ENCODE results near the gene OR5I1. TPM values are rescaled to one million over a fixed set of nuclear protein-coding genes. Genes with fewer than 3 reads are reported as not detected.

OR5I1 gene
- not detected in 5 replicates for total RNA-seq (2022; extraction: Qiagen RNA extraction; ENCODE audit: low read depth)

DNA sequence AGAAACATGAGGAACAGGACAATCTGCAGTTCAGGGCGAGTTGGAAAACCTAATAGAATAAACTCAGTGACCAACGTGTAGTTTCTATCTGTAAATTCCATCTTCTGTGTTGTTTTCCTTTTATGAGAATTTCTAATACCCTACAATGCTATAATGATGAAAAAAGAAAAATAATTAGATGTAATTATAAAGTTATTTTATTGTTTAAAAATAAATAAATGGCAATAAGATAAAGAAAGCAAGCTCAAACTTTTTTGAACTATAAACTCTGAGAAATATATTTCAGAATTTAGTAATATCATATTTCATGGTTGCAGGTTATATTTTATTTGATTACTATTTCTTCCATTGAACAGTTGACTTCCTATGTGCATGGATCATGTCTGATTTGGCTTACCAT lies at the start of gene OR5I1:
TSS of gene OR5I1 (minus strand) at position 101 of the 400 bp plus-strand sequence. CDS start at position 101, 0 bp downstream.

DNA sequence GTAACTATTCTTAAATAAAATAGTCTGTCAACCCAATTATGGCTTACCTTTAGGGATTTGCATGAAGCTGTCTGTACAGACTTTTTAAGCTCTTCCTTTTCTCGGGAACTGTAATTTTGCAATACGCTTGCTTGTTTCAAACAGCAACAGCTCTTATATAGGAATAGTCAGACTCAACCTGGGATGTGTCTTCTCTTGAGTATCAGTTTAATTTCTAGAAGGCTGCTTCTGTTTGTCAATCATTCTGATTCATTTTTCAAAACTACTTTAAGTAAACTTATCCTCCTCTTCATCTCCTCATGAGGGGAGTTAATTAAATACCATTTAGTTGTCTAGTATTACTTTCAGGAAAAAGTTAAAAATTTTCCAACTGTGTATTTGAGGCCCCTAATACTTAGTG lies 33.6 kb upstream of the OR5I1 start, which contains the start of gene OR10AG1:
TSS of gene OR10AG1 (minus strand) at position 101 of the 400 bp plus-strand sequence. CDS start at position 63, 38 bp downstream.

GRCh38 chr11:55914482-55914881 lies 21.7 kb downstream of the OR5I1 start, which contains the start of gene OR5W2:
Gene OR5W2, minus strand, starts transcription at chr11:55914582. Its CDS starts 0 bp downstream, at chr11:55914582.

Other genes with a start within 250 kb of the OR5I1 start
- gene OR5D13, start 163.0 kb downstream of the OR5I1 start, total RNA-seq (2022; extraction: Qiagen RNA extraction; ENCODE audit: low read depth), result not detected in 5 replicates
- gene OR5D14, start 140.8 kb downstream of the OR5I1 start, total RNA-seq (2022; extraction: Qiagen RNA extraction; ENCODE audit: low read depth), result not detected in 5 replicates
- not detected in 5 replicates for gene OR5L1, start 125.0 kb downstream of the OR5I1 start, total RNA-seq (2022; extraction: Qiagen RNA extraction; ENCODE audit: low read depth)
- gene OR5D18, start 116.8 kb downstream of the OR5I1 start, total RNA-seq (2022; extraction: Qiagen RNA extraction; ENCODE audit: low read depth), result not detected in 5 replicates
- gene OR5L2, start 109.2 kb downstream of the OR5I1 start, total RNA-seq (2022; extraction: Qiagen RNA extraction; ENCODE audit: low read depth), result not detected in 5 replicates
- gene OR5D16, start 97.6 kb downstream of the OR5I1 start, total RNA-seq (2022; extraction: Qiagen RNA extraction; ENCODE audit: low read depth), result not detected in 5 replicates
- not detected in 5 replicates for gene TRIM51, start 53.1 kb downstream of the OR5I1 start, total RNA-seq (2022; extraction: Qiagen RNA extraction; ENCODE audit: low read depth)
- not detected in 5 replicates for gene OR5W2, start 21.8 kb downstream of the OR5I1 start, total RNA-seq (2022; extraction: Qiagen RNA extraction; ENCODE audit: low read depth)
- not detected in 5 replicates for gene OR10AG1, start 33.5 kb upstream of the OR5I1 start, total RNA-seq (2022; extraction: Qiagen RNA extraction; ENCODE audit: low read depth)
- gene OR5F1, start 58.2 kb upstream of the OR5I1 start, total RNA-seq (2022; extraction: Qiagen RNA extraction; ENCODE audit: low read depth), result not detected in 5 replicates
- gene OR5AS1, start 91.3 kb upstream of the OR5I1 start, total RNA-seq (2022; extraction: Qiagen RNA extraction; ENCODE audit: low read depth), result not detected in 5 replicates
- not detected in 5 replicates for gene OR8I2, start 156.9 kb upstream of the OR5I1 start, total RNA-seq (2022; extraction: Qiagen RNA extraction; ENCODE audit: low read depth)
- not detected in 5 replicates for gene OR8H2, start 167.3 kb upstream of the OR5I1 start, total RNA-seq (2022; extraction: Qiagen RNA extraction; ENCODE audit: low read depth)
- gene OR8H3, start 186.0 kb upstream of the OR5I1 start, total RNA-seq (2022; extraction: Qiagen RNA extraction; ENCODE audit: low read depth), result not detected in 5 replicates
- gene OR8J3, start 203.8 kb upstream of the OR5I1 start, total RNA-seq (2022; extraction: Qiagen RNA extraction; ENCODE audit: low read depth), result not detected in 5 replicates
- not detected in 5 replicates for gene OR8K5, start 223.9 kb upstream of the OR5I1 start, total RNA-seq (2022; extraction: Qiagen RNA extraction; ENCODE audit: low read depth)
- gene OR5J2, start 240.2 kb upstream of the OR5I1 start, total RNA-seq (2022; extraction: Qiagen RNA extraction; ENCODE audit: low read depth), result not detected in 5 replicates

Data from A549 treated with CpdA at 1 μM for 4 hours (cell line).